Central memory CD8-positive, alpha-beta T cell (primary cell): ENCODE results near the gene SLC34A1.

ENCODE experiments used
- ATAC-seq: fragments of 150-1000 bp; cut with Tn5 transposase; replicated peaks from 2 replicates; pipeline ENCODE4 v1.10.0; 2022; ENCODE audit warnings: mild to moderate bottlenecking, moderate FRiP score, moderate number of reproducible peaks; ENCODE audit not compliant: poor library complexity, severe bottlenecking; ENCODE audit errors: extremely low read depth
- DNase-seq, 2 donors: peaks; one replicate each; pipeline ENCODE4 v3.0.0; 2021; ENCODE audit warnings: low spot score in 2 of 2
- H3K27ac Mint-ChIP-seq: one replicate; pipeline ENCODE4 v1.8.0; 2022; ENCODE audit warnings: low read depth, mild to moderate bottlenecking, moderate library complexity, mixed read lengths
- H3K27me3 Mint-ChIP-seq: one replicate; pipeline ENCODE4 v1.8.0; 2022; ENCODE audit warnings: mixed read lengths
- H3K36me3 Mint-ChIP-seq: one replicate; pipeline ENCODE4 v1.8.0; 2022; ENCODE audit warnings: mild to moderate bottlenecking, moderate library complexity, mixed read lengths; ENCODE audit not compliant: insufficient read depth
- H3K4me1 Mint-ChIP-seq: one replicate; pipeline ENCODE4 v1.8.0; 2022; ENCODE audit warnings: mixed read lengths
- H3K4me3 Mint-ChIP-seq: one replicate; pipeline ENCODE4 v1.8.0; 2022; ENCODE audit warnings: mild to moderate bottlenecking, moderate library complexity, mixed read lengths
- H3K9me3 Mint-ChIP-seq: one replicate; pipeline ENCODE4 v1.8.0; 2022; ENCODE audit warnings: mixed read lengths

The SLC34A1 gene

GRCh38 chr5:177421062-177421798 lies 37.0 kb downstream of the SLC34A1 start:
- Mint-ChIP-seq H3K27ac (no peak overlapping the region), H3K27me3 (no peaks in the 10 kb centered on the region), H3K36me3 (peaks cover 6% of the 10 kb centered on the region), H3K9me3 (no peaks in the 10 kb centered on the region), H3K4me1 (peaks cover 16% of the 10 kb centered on the region), H3K4me3 (no peak overlapping the region)
- no peak for ATAC-seq
- DNase-seq: no peak

GRCh38 chr5:177423671-177424070 lies 39.4 kb downstream of the SLC34A1 start:
- ATAC-seq (no peak), DNase-seq (no peak)
- Mint-ChIP-seq H3K36me3 (peaks cover 11% of the 10 kb centered on the region), H3K27me3 (no peaks in the 10 kb centered on the region), H3K4me3 (no peak overlapping the region), H3K9me3 (no peaks in the 10 kb centered on the region), H3K27ac (no peak overlapping the region), H3K4me1 (peaks cover 25% of the 10 kb centered on the region)

GRCh38 chr5:177425196-177425800 lies 41.1 kb downstream of the SLC34A1 start:
- ATAC-seq (peak; percentile 24), DNase-seq (no peak)
- Mint-ChIP-seq H3K27ac (peak overlapping the region; percentile 93), H3K36me3 (peaks cover 23% of the 10 kb centered on the region), H3K9me3 (no peaks in the 10 kb centered on the region), H3K4me1 (peaks cover 41% of the 10 kb centered on the region), H3K4me3 (peak overlapping the region; percentile 80), H3K27me3 (no peaks in the 10 kb centered on the region)

- Mint-ChIP-seq H3K4me1 (peaks cover 48% of the 10 kb centered on the region), H3K9me3 (no peaks in the 10 kb centered on the region), H3K27me3 (no peaks in the 10 kb centered on the region), H3K36me3 (peaks cover 30% of the 10 kb centered on the region), H3K27ac (peak overlapping the region; percentile 93), H3K4me3 (peak overlapping the region; percentile 80)
- DNase-seq (peak; percentile 94 to 100), ATAC-seq (peak; percentile 85)
Observed at GRCh38 chr5:177425801-177426565, 41.7 kb downstream of the SLC34A1 start.

- Mint-ChIP-seq H3K4me3 (peak within 1 kb of the TSS; percentile 80), H3K36me3 (peaks cover 37% of the 10 kb centered on the region), H3K27ac (peak within 1 kb of the TSS; percentile 93), H3K4me1 (peaks cover 55% of the 10 kb centered on the region), H3K9me3 (no peaks in the 10 kb centered on the region), H3K27me3 (no peaks in the 10 kb centered on the region)
- ATAC-seq (peak; percentile 12), DNase-seq (peak in 1 of 2 donors; percentile 56)
Observed at GRCh38 chr5:177426566-177427210, 42.5 kb downstream of the SLC34A1 start, which contains the start of gene GRK6. Gene GRK6 (plus strand): TSS chr5:177426676. CDS start chr5:177426846, 170 bp downstream.

GRCh38 chr5:177427211-177427822 lies 43.1 kb downstream of the SLC34A1 start:
- Mint-ChIP-seq H3K27me3 (no peaks in the 10 kb centered on the region), H3K27ac (peak overlapping the region; percentile 61), H3K36me3 (peaks cover 43% of the 10 kb centered on the region), H3K4me3 (peak overlapping the region; percentile 80), H3K9me3 (no peaks in the 10 kb centered on the region), H3K4me1 (peaks cover 59% of the 10 kb centered on the region)
- DNase-seq: no peak
- no peak for ATAC-seq

GRCh38 chr5:177427919-177428573 lies 43.8 kb downstream of the SLC34A1 start:
- H3K36me3 Mint-ChIP-seq: peaks cover 48% of the 10 kb centered on the region
- peak overlapping the region; percentile 80 for H3K4me3 Mint-ChIP-seq
- no peaks in the 10 kb centered on the region for H3K9me3 Mint-ChIP-seq
- peaks cover 59% of the 10 kb centered on the region for H3K4me1 Mint-ChIP-seq
- peak overlapping the region; percentile 93 for H3K27ac Mint-ChIP-seq
- DNase-seq (no peak), ATAC-seq (no peak)
- no peaks in the 10 kb centered on the region for H3K27me3 Mint-ChIP-seq

GRCh38 chr5:177428574-177429217 lies 44.5 kb downstream of the SLC34A1 start:
- Mint-ChIP-seq H3K4me1 (peaks cover 59% of the 10 kb centered on the region), H3K27me3 (no peaks in the 10 kb centered on the region), H3K36me3 (peaks cover 54% of the 10 kb centered on the region), H3K4me3 (peak overlapping the region; percentile 80), H3K9me3 (no peaks in the 10 kb centered on the region), H3K27ac (peak overlapping the region; percentile 93)
- ATAC-seq: no peak
- no peak for DNase-seq

GRCh38 chr5:177429248-177430040 lies 45.2 kb downstream of the SLC34A1 start:
- Mint-ChIP-seq H3K36me3 (peaks cover 61% of the 10 kb centered on the region), H3K9me3 (no peaks in the 10 kb centered on the region)

GRCh38 chr5:177430140-177430951 lies 46.1 kb downstream of the SLC34A1 start:
- H3K36me3 Mint-ChIP-seq: peaks cover 69% of the 10 kb centered on the region
- H3K4me1 Mint-ChIP-seq: peaks cover 54% of the 10 kb centered on the region
- ATAC-seq (no peak), DNase-seq (no peak)
- H3K9me3 Mint-ChIP-seq: no peaks in the 10 kb centered on the region
- peak overlapping the region; percentile 80 for H3K4me3 Mint-ChIP-seq
- no peaks in the 10 kb centered on the region for H3K27me3 Mint-ChIP-seq
- H3K27ac Mint-ChIP-seq: peak overlapping the region; percentile 93

More at GRCh38 chr5:177429248-177430040, 45.2 kb downstream of the SLC34A1 start:
- peak; percentile 5 for ATAC-seq
- H3K4me1 Mint-ChIP-seq: peaks cover 61% of the 10 kb centered on the region
- H3K4me3 Mint-ChIP-seq: peak overlapping the region; percentile 80
- H3K27ac Mint-ChIP-seq: peak overlapping the region; percentile 93
- no peaks in the 10 kb centered on the region for H3K27me3 Mint-ChIP-seq
- DNase-seq: peak; percentile 52 to 72
